Epithelial cell of proximal tubule (primary cell): ENCODE results near the gene MPP7. TPM values are rescaled to one million over a fixed set of nuclear protein-coding genes. Genes with fewer than 3 reads are reported as not detected.

ENCODE experiments used
- DNase-seq: peaks from one replicate; pipeline ENCODE4 v3.0.0-alpha.2; 2011; ENCODE audit warnings: low read depth
- H3K4me3 ChIP-seq: 2 replicates; pipeline ENCODE4 v1.5.1; 2011; ENCODE audit warnings: low read depth, mild to moderate bottlenecking, low read length
- total RNA-seq: library from RNA; depleted of rRNA; stranded (reverse); fragments of >200 nt; gene quantifications from 2 replicates; pipeline ENCODE4 v1.2.3, GENCODE V29; 2015
- TF ChIP-seq, protein P1 (sequence below): conservative IDR thresholded peaks from 2 replicates; pipeline ENCODE4 v1.5.1; 2012; ENCODE audit warnings: low read depth, mild to moderate bottlenecking, low read length

The MPP7 gene
- total RNA-seq, 1 donor from 2014 or later, result 3.1 TPM

- no peak for DNase-seq
- H3K4me3 ChIP-seq, result no peak overlapping the region
- TF ChIP-seq, protein P1, sequence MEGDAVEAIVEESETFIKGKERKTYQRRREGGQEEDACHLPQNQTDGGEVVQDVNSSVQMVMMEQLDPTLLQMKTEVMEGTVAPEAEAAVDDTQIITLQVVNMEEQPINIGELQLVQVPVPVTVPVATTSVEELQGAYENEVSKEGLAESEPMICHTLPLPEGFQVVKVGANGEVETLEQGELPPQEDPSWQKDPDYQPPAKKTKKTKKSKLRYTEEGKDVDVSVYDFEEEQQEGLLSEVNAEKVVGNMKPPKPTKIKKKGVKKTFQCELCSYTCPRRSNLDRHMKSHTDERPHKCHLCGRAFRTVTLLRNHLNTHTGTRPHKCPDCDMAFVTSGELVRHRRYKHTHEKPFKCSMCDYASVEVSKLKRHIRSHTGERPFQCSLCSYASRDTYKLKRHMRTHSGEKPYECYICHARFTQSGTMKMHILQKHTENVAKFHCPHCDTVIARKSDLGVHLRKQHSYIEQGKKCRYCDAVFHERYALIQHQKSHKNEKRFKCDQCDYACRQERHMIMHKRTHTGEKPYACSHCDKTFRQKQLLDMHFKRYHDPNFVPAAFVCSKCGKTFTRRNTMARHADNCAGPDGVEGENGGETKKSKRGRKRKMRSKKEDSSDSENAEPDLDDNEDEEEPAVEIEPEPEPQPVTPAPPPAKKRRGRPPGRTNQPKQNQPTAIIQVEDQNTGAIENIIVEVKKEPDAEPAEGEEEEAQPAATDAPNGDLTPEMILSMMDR, result no peak
Measured at GRCh38 chr10:28254290-28254985, 48.4 kb downstream of the MPP7 start.

DNA sequence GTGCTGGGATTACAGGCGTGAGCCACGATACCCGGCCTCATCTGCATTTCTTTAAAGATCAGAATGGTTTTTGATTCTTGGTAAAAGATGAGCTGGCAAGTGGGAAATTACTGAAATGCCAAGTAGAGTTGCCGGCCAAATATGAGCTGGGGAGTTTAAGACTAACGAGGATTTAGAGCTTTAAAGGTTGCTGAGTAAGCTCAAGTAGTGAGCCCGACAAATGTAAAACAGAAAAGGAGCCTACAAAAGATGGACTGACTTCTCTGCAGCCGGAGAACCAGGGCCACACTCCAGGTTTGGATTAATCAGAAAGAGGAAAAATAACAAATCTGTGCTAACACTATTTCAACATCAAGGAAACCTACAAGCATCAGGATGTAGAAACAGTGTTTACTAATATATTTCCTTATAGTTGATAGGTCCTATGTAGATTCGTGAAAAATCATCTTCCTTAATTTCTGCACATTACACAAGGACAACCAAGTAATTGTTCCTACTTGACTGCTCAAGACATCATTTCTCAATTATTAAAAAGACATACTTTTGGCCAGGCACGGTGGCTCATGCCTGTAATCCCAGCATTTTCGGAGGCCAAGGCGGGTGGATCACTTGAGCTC is 49.6 kb downstream of the MPP7 start:
- TF ChIP-seq, protein P1, result no peak
- DNase-seq, result no peak
- no peak overlapping the region for H3K4me3 ChIP-seq

Other genes with a start within 250 kb of the MPP7 start
- 53.7 and 54.8 TPM in 2 replicates for gene WAC, start 230.1 kb upstream of the MPP7 start, total RNA-seq